Neutrophil (primary cell): ENCODE data around the gene ORAI3.

ENCODE experiments used
- H3K27ac ChIP-seq: fragments of 200-600 bp; sonication (generic); 2 replicates; pipeline ENCODE4 v1.5.1; 2016; ENCODE audit warnings: mild to moderate bottlenecking, moderate library complexity
- H3K27me3 ChIP-seq: fragments of 200-600 bp; sonication (generic); 2 replicates; pipeline ENCODE4 v1.6.0; 2016; ENCODE audit warnings: mild to moderate bottlenecking
- H3K36me3 ChIP-seq: fragments of 200-600 bp; sonication (generic); 2 replicates; pipeline ENCODE4 v1.5.1; 2017
- H3K4me1 ChIP-seq, 2 experiments: fragments of 200-600 bp in 1 of 2; sonication (generic) in 1 of 2; 1 replicate in 1 of 2; 2 replicates in 1 of 2; pipeline versions ENCODE4 v1.5.1 to v1.6.1; 2013 to 2016; ENCODE audit warnings: low read depth in 1 of 2, low read length in 1 of 2, mild to moderate bottlenecking in 1 of 2, moderate library complexity in 1 of 2; ENCODE audit not compliant: control insufficient read depth in 1 of 2, insufficient read depth in 1 of 2
- H3K4me3 ChIP-seq, 2 experiments: fragments of 200-600 bp in 1 of 2; sonication (generic) in 1 of 2; 1 replicate in 1 of 2; 2 replicates in 1 of 2; pipeline ENCODE4 v1.5.1; 2013 to 2016; ENCODE audit warnings: low read depth in 1 of 2, low read length in 1 of 2, mild to moderate bottlenecking in 1 of 2, moderate library complexity in 1 of 2
- H3K9me3 ChIP-seq: fragments of 200-600 bp; sonication (generic); 2 replicates; pipeline ENCODE4 v1.5.1; 2016
- TF ChIP-seq, protein P1 (sequence below): fragments of 200-600 bp; sonication (generic); IDR thresholded peaks from 2 replicates; pipeline ENCODE4 v1.5.1; 2016; ENCODE audit warnings: antibody characterized with exemption

ORAI3 gene

DNA sequence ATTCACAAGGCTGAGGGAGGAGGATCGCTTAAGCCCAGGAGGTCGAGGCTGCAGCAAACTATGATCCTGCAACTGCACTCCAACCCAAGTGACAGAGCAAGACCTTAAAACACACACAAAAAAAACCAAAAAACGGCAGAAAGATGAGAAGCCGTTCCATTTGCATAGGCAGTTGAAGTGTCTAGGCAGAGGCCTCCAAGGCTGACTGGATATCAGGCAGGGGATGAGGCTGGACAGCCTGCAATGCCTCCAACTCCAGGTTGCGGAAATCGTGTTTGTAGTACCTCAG is 27.5 kb upstream of the ORAI3 start:
- Histone ChIP-seq H3K27me3 (no peaks in the 10 kb centered on the region), H3K4me1 (peaks cover 21 to 22% of the 10 kb centered on the region in 2 experiments), H3K36me3 (no peaks in the 10 kb centered on the region), H3K27ac (peak overlapping the region; percentile 94), H3K4me3 (peak overlapping the region; percentile 93 to 95), H3K9me3 (no peaks in the 10 kb centered on the region)
- TF ChIP-seq, protein P1, sequence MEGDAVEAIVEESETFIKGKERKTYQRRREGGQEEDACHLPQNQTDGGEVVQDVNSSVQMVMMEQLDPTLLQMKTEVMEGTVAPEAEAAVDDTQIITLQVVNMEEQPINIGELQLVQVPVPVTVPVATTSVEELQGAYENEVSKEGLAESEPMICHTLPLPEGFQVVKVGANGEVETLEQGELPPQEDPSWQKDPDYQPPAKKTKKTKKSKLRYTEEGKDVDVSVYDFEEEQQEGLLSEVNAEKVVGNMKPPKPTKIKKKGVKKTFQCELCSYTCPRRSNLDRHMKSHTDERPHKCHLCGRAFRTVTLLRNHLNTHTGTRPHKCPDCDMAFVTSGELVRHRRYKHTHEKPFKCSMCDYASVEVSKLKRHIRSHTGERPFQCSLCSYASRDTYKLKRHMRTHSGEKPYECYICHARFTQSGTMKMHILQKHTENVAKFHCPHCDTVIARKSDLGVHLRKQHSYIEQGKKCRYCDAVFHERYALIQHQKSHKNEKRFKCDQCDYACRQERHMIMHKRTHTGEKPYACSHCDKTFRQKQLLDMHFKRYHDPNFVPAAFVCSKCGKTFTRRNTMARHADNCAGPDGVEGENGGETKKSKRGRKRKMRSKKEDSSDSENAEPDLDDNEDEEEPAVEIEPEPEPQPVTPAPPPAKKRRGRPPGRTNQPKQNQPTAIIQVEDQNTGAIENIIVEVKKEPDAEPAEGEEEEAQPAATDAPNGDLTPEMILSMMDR, result no peak

GRCh38 chr16:30921748-30922419 is 27.0 kb upstream of the ORAI3 start:
- Histone ChIP-seq H3K27ac (peak overlapping the region; percentile 94), H3K4me3 (peak overlapping the region; percentile 93 to 95), H3K27me3 (no peaks in the 10 kb centered on the region), H3K4me1 (peaks cover 21 to 22% of the 10 kb centered on the region in 2 experiments), H3K9me3 (no peaks in the 10 kb centered on the region), H3K36me3 (no peaks in the 10 kb centered on the region)
- TF ChIP-seq, protein P1, result peak; percentile 92

GRCh38 chr16:30922420-30922959 is 26.4 kb upstream of the ORAI3 start:
- Histone ChIP-seq H3K27ac (peak overlapping the region; percentile 94), H3K4me3 (peak overlapping the region; percentile 93 to 95), H3K27me3 (no peaks in the 10 kb centered on the region), H3K4me1 (peaks cover 16 to 22% of the 10 kb centered on the region in 2 experiments), H3K9me3 (no peaks in the 10 kb centered on the region), H3K36me3 (no peaks in the 10 kb centered on the region)
- TF ChIP-seq, protein P1, result no peak

DNA sequence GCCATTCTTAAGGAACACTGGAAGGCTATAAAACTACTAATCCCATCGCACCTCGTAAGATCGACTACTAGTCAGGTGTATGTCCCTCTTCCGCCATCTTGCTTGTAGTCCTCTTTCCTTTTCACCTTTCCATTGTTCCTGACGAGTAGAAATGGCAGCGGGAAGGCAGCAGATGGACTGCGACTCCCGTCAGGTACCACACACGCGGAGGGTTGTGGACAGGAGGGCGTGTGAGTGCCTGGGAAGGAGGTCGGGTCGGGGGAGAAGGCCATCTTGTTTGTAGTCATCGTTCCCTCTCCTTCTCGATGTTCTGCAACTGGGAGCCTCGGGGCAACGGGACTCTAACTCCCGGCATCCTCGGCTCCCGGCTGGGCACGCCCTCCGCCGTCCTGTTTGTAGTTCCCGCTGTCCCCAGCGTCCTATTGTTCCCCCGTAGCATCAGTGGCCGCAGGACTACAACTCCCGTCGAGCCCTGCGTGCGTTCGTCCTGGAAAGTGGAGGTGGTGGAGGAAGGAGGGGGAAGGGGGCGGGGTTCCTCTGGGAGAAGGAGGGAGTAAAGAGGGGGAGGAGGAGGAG is 25.8 kb upstream of the ORAI3 start:
- H3K27ac ChIP-seq, result peak overlapping the region; percentile 94
- H3K4me3 ChIP-seq, result peak overlapping the region; percentile 93 to 95
- H3K36me3 ChIP-seq, result no peaks in the 10 kb centered on the region
- TF ChIP-seq, protein P1, result peak; percentile 21
- H3K4me1 ChIP-seq, result peaks cover 12 to 22% of the 10 kb centered on the region in 2 experiments
- H3K9me3 ChIP-seq, result no peaks in the 10 kb centered on the region
- no peaks in the 10 kb centered on the region for H3K27me3 ChIP-seq

GRCh38 chr16:30923554-30924075 is 25.3 kb upstream of the ORAI3 start, which contains the start of gene FBXL19:
FBXL19 (plus strand) TSS chr16:30923572; CDS start chr16:30925755, 2,183 bp downstream.
- Histone ChIP-seq H3K9me3 (no peaks in the 10 kb centered on the region), H3K27me3 (no peaks in the 10 kb centered on the region), H3K4me3 (peak within 1 kb of the TSS; percentile 93 to 95), H3K27ac (peak within 1 kb of the TSS; percentile 94), H3K36me3 (no peaks in the 10 kb centered on the region), H3K4me1 (peaks cover 12 to 18% of the 10 kb centered on the region in 2 experiments)
- TF ChIP-seq, protein P1, result no peak
